GM10248 (cell line): Measurements from ENCODE around the gene DYDC2.
A peak's percentile ranks its signal among the peaks of the same experiment; 100 is the strongest.

Source experiments
- CTCF ChIA-PET: fragments of 300-600 bp; sonication (Branson Sonifier 250); formaldehyde crosslinking; extraction: SDS; loops from one replicate; lab custom pipeline; 2021; ENCODE audit warnings: antibody characterized with exemption; lab: Yijun Ruan, JAX
- POLR2A ChIA-PET: fragments of 350-650 bp; sonication (Branson Sonifier 250); formaldehyde crosslinking; extraction: SDS; loops from one replicate; lab custom pipeline; 2020; ENCODE audit warnings: antibody characterized with exemption; lab: Yijun Ruan, JAX
- DNase-seq: peaks from one replicate; pipeline ENCODE4 v3.0.0; 2012; ENCODE audit errors: extremely low spot score
- TF ChIP-seq, protein P1 (sequence below): IDR thresholded peaks from 2 replicates; pipeline ENCODE4 v1.5.1; 2012; ENCODE audit warnings: mild to moderate bottlenecking, low read depth; ENCODE audit errors: extremely low read depth, missing control alignments, control extremely low read depth

The DYDC2 gene

DNA sequence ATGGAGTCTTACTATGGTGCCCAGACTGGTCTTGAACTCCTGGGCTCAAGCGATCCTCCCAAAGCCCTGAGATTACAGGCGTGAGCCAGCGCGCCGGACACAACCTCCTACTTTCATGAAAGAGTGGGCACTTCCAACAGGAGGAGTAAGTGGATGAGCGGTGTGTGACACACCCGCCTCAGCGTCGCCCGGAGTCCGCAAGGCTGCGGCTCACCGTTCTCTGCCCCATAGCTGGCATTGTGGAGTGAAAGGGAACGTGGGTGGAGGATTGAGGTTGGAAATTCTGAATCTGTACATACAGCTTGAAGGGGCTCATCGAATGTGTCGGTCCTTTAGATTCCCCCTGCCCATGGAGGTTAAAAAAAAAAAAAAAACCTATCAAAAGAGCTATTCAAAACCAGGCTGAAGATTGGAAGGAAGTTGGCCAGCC lies 51.2 kb downstream of the DYDC2 start:
- CTCF ChIA-PET = interaction anchor here (1.0 to 3.7 kb wide), 11 partner anchors 9 to 111 kb away, joined by 3 to 24 read pairs (median 5); no protein-coding TSS in a partner anchor
- TF ChIP-seq, protein P1, sequence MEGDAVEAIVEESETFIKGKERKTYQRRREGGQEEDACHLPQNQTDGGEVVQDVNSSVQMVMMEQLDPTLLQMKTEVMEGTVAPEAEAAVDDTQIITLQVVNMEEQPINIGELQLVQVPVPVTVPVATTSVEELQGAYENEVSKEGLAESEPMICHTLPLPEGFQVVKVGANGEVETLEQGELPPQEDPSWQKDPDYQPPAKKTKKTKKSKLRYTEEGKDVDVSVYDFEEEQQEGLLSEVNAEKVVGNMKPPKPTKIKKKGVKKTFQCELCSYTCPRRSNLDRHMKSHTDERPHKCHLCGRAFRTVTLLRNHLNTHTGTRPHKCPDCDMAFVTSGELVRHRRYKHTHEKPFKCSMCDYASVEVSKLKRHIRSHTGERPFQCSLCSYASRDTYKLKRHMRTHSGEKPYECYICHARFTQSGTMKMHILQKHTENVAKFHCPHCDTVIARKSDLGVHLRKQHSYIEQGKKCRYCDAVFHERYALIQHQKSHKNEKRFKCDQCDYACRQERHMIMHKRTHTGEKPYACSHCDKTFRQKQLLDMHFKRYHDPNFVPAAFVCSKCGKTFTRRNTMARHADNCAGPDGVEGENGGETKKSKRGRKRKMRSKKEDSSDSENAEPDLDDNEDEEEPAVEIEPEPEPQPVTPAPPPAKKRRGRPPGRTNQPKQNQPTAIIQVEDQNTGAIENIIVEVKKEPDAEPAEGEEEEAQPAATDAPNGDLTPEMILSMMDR = no peak
- no peak for DNase-seq
- POLR2A ChIA-PET = interaction anchor here (0.6 to 1.0 kb wide), 6 partner anchors 12 to 452 kb away, joined by 3 to 8 read pairs (median 4); no protein-coding TSS in a partner anchor

DNA sequence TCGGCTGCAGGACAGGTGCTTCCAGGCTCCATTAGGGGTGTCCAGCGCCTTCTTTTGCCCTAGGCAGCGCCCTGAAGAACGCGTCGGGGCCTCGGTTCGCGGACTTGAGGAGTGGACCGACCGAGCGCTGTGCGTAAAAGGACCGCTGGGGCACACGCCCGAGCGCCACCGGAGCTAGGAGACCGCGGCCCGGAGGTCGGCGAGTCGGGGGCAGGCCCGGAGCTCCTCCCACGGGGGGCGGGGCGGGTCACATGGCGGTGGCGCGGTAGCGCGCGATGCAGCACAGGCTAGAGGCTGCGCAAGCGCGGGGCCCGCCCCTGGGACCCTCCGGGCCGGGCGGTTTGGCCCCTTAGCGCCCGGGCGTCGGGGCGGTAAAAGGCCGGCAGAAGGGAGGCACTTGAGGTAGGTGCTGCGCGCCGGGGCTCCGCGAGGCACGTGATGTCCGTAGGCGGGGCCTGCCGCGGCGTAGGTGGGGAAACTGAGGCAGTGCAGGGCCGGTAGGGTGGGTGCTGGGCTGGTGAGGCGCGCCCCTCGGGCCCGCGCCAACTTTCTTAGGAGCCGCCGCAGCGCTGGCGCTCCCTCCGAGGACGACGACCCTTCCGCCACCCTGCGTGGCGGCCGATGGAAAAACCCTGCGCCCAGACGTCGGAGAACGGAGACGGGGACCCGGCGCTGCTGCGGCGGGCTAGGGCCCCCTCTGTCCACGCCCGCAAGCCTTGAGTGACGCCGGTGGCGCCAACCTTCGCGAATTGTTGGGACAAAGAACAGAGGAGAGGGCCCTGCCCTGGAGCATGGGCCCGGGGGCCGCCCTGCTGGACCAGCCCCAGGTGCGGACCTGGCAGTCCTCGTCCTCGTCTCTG lies 51.9 kb downstream of the DYDC2 start, which contains the start of gene PRXL2A:
Gene PRXL2A, plus strand, starts transcription at position 310 of the 860 bp plus-strand sequence. CDS start 11,917 bp downstream, outside the sequence.
- DNase-seq = peak; percentile 96
- TF ChIP-seq, protein P1 = peak; percentile 0
- ChIA-PET POLR2A (interaction anchor here (0.6 to 1.0 kb wide), 6 partner anchors 12 to 451 kb away, joined by 3 to 8 read pairs (median 4); no protein-coding TSS in a partner anchor), CTCF (interaction anchor here (1.0 to 3.7 kb wide), 13 partner anchors 10 to 110 kb away, joined by 3 to 24 read pairs (median 5); no protein-coding TSS in a partner anchor)

DNA sequence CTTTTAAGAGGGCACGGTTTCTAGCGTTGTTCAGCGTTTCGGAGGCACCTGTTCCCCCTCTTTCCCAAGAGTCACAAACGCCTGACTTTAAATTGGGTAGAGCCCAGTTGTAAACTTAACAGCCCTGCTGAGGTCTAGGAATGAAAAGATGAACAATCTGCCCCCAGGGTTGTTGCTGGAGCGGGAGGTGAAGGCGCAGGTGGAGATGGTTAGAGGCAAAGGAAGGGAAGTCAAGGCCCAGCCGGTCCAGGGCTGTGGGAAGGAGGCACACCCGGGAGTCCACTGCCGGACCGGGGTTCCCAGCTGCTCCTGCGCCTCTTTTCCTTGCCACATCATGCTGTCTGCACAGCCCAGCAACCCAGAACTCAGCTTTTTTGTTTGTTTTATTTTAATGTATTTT lies 52.5 kb downstream of the DYDC2 start:
- CTCF ChIA-PET = interaction anchor here (1.4 to 3.7 kb wide), 2 partner anchors 40 to 96 kb away, joined by 3 to 21 read pairs; no protein-coding TSS in a partner anchor
- POLR2A ChIA-PET = no interaction called here
- TF ChIP-seq, protein P1 = no peak
- no peak for DNase-seq

DNA sequence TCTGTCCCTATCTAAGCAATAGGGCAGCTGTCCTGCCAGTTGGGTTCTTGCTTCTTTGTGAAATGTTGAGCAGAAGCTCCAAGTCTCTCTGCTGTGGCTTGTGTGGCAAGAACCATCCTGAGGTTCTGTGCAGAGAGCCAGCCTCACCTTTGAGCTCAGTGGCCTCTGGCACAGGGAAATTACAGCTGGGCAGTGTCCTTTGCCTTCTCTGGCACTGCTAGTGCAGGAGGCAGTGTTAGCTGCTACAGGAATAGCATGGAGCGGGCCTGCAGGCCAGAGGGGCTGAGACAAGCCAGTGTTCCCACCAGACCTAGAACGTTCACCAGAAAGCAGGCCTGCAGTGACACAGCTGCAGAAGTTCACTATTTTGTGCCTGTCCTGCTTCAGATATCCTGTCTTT lies 53.5 kb downstream of the DYDC2 start:
- CTCF ChIA-PET = interaction anchor here (1.4 to 3.7 kb wide), 4 partner anchors 32 to 95 kb away, joined by 3 to 21 read pairs (median 9); no protein-coding TSS in a partner anchor
- TF ChIP-seq, protein P1 = no peak
- POLR2A ChIA-PET = no interaction called here
- DNase-seq = no peak

DNA sequence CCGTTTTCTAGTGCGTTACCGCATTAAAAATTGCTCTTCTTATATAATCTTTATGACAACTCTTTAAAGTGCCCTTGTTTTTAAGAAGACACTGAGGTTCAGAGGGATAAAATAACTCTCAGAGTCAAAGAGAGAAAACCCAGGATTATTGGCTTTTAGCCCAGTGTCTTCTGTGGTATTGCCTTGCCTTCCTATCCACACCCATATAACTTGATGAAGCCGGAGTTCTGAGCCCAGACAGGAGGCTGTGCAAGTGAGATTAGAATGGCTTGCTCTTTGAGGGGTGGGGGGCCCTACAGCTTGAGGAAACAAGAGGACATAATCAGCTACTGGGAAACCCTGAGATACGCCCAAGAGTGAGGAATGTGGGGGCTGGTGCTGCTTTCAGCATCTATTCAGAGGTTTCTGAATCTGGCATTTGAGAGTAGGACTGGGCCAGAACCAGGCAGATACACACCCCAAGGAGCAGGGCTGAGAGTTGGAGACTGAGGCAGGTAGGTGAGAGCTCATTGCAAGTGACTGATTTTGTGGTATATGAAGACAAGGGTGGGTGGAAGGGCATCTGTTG lies 54.1 kb downstream of the DYDC2 start:
- ChIA-PET POLR2A (no interaction called here), CTCF (interaction anchor here (1.4 to 3.7 kb wide), 4 partner anchors 13 to 94 kb away, joined by 4 to 21 read pairs (median 9); no protein-coding TSS in a partner anchor)
- no peak for DNase-seq

DNA sequence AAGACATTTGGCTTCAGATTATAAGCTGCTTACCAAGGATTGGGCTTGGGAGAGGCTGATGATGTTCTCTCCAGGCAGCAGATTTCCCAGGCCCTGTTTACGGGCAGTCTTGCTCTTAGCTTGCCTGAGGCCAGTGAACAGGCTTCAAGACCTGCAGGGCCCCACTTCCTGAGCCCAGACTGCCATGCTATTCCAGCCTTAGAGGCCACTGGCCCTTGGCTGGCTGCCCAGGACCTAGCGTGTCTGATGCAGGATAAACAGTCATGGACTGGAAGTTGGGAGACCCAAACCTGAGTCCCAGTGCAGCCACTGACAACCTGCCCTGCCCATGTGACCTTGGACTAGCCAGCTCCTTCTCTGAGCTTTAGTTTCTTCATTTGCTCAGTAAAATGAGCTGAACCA lies 54.7 kb downstream of the DYDC2 start:
- CTCF ChIA-PET = interaction anchor here (1.4 to 3.7 kb wide), 5 partner anchors 11 to 94 kb away, joined by 3 to 21 read pairs (median 6); no protein-coding TSS in a partner anchor
- no peak for DNase-seq
- TF ChIP-seq, protein P1 = no peak
- POLR2A ChIA-PET = no interaction called here

More for the DNA sequence above, 54.1 kb downstream of the DYDC2 start:
- TF ChIP-seq, protein P1 = no peak
